AG10803 (cell line): ENCODE data around the gene OSBPL10.
A peak's percentile ranks its signal among the peaks of the same experiment; 100 is the strongest.

Source experiments
- DNase-seq: peaks from one replicate; pipeline ENCODE4 v3.0.0; 2010; ENCODE audit warnings: low read depth
- H3K4me3 ChIP-seq: 2 replicates; pipeline ENCODE4 v1.5.1; 2011; ENCODE audit warnings: mild to moderate bottlenecking, low read length, control low read depth
- TF ChIP-seq, protein P1 (sequence below): conservative IDR thresholded peaks from 2 replicates; pipeline ENCODE4 v1.5.1; 2011; ENCODE audit warnings: mild to moderate bottlenecking, low read length, control low read depth, inconsistent platforms

The OSBPL10 gene

DNA sequence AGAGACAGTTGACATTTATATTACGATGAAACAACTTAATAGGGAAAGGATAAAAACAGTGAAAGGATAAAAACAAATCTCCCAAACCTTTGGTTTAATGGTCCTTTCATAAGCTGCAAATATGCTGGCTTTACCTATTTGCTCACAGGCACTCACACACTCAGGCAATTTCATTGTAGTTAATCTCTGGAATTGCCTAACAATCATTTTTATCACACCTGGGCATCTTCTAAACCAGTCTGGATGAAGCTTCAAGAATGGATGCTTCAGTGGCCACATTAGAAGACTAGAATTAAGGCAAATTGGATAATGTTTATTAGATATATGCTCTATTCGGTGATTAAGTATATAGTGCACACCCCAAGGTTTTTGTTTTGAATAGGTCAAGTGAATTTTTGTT is 13.5 kb downstream of the OSBPL10 start:
- DNase-seq = no peak
- no peak overlapping the region for H3K4me3 ChIP-seq
- TF ChIP-seq, protein P1, sequence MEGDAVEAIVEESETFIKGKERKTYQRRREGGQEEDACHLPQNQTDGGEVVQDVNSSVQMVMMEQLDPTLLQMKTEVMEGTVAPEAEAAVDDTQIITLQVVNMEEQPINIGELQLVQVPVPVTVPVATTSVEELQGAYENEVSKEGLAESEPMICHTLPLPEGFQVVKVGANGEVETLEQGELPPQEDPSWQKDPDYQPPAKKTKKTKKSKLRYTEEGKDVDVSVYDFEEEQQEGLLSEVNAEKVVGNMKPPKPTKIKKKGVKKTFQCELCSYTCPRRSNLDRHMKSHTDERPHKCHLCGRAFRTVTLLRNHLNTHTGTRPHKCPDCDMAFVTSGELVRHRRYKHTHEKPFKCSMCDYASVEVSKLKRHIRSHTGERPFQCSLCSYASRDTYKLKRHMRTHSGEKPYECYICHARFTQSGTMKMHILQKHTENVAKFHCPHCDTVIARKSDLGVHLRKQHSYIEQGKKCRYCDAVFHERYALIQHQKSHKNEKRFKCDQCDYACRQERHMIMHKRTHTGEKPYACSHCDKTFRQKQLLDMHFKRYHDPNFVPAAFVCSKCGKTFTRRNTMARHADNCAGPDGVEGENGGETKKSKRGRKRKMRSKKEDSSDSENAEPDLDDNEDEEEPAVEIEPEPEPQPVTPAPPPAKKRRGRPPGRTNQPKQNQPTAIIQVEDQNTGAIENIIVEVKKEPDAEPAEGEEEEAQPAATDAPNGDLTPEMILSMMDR = no peak

DNA sequence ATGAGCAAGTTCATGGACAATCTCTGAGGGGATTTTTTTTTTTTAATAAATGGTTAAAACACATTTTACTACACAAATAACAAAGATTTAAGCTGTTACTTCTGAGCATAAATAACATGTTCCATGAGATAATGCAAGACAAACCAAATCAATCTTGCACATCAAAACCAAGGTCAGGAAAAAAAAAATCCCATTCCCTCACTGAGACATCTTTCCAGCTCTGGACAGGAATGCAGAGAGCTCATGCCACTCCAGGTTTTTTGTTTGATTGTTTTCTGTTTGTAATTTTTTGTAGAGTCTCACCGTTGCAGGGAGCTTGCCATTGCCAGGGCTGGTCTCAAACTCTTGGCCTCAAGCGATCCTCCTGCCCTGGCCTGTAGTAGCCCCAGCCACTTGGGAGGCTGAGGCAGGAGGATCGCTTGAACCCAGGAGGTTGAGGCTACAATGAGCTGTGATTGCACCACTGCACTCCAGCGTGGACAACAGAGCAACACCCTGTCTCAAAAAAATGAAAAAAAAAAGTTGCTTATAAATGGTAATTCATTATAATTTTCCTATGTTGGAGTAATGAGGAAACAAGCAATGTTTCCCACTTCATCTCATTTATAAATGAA is 14.0 kb downstream of the OSBPL10 start:
- no peak for DNase-seq
- H3K4me3 ChIP-seq = no peak overlapping the region
- TF ChIP-seq, protein P1 = no peak

DNA sequence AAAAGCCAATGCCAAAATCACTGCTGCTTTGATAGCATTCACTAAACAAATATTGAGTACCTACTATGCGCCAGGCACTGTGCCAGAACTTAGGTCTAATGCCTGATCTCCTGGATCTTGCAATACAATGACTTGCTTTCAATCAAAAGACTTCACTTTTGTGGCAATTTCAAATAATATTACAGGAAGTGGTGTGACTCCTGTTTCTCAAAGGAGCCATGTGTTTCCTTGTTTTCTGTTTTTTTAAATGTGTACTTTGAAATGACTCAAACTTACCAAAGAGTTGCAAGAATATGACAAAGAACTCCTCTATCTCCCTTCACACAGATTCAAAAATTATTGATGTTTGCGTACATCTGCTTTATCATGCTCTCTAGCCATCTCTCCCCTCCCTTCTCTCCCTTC is 18.3 kb downstream of the OSBPL10 start:
- TF ChIP-seq, protein P1 = no peak
- no peak for DNase-seq
- H3K4me3 ChIP-seq = no peak overlapping the region

- H3K4me3 ChIP-seq = no peak overlapping the region
- DNase-seq = peak; percentile 45
- TF ChIP-seq, protein P1 = no peak
These were observed 20.1 kb downstream of the OSBPL10 start for GRCh38 chr3:31960793-31961431.

GRCh38 chr3:31959951-31960792 is 20.9 kb downstream of the OSBPL10 start:
- DNase-seq = no peak
- TF ChIP-seq, protein P1 = no peak
- H3K4me3 ChIP-seq = peak overlapping the region; percentile 22

DNA sequence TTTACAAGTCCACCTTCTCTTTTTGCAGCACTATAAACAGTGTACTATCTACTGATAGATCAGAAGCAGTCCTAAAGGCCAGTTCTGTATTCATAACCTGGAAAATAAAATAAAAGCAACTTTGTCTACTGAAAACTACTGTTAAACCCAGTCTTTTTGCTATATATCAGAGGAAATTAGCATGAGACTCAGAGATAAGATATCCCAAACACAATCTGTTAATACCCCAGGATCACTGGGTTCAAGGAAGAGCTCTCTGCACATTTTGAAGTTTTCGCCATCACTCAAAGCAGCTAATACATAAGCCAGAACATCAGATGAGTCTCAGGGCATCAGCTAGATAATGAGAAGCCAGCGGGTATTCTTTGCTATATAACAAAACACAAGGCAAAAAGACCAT is 21.8 kb downstream of the OSBPL10 start:
- H3K4me3 ChIP-seq = no peak overlapping the region
- TF ChIP-seq, protein P1 = no peak
- no peak for DNase-seq
